Type B pancreatic cell (in vitro differentiated cells): Measurements from ENCODE around the gene MICALL2. TPM values are rescaled to one million over a fixed set of nuclear protein-coding genes. Genes with fewer than 3 reads are reported as not detected.

ENCODE experiments used
- DNase-seq: peaks from one replicate; pipeline ENCODE4 v3.0.0; 2021; ENCODE audit warnings: mixed read lengths; ENCODE audit not compliant: unreplicated experiment; ENCODE audit errors: extremely low spot score
- H3K27ac Mint-ChIP-seq: 2 replicates; pipeline ENCODE4 v1.8.0; 2021; ENCODE audit warnings: mild to moderate bottlenecking, mixed read lengths
- H3K27me3 Mint-ChIP-seq: 2 replicates; pipeline ENCODE4 v1.8.0; 2021; ENCODE audit warnings: mixed read lengths
- H3K36me3 Mint-ChIP-seq: 2 replicates; pipeline ENCODE4 v1.8.0; 2021; ENCODE audit warnings: mixed read lengths
- H3K4me1 Mint-ChIP-seq: one replicate; pipeline ENCODE4 v1.8.0; 2021; ENCODE audit warnings: mixed read lengths; ENCODE audit not compliant: unreplicated experiment
- H3K4me3 Mint-ChIP-seq: 2 replicates; pipeline ENCODE4 v1.8.0; 2021; ENCODE audit warnings: mild to moderate bottlenecking, mixed read lengths
- H3K9me3 Mint-ChIP-seq: 2 replicates; pipeline ENCODE4 v1.8.0; 2021; ENCODE audit warnings: mixed read lengths
- total RNA-seq: library from RNA; stranded (reverse); gene quantifications from 2 replicates; pipeline ENCODE4 v1.2.1, GENCODE V29; 2021; ENCODE audit warnings: low replicate concordance
- TF ChIP-seq, protein P1 (sequence below): fragments of 200-600 bp; sonication (generic); conservative IDR thresholded peaks from 2 replicates; pipeline ENCODE4 v1.5.0; 2021; ENCODE audit warnings: antibody characterized with exemption, mild to moderate bottlenecking

The MICALL2 gene
- total RNA-seq, 1 donor from 2014 or later = 12.3 TPM

DNA sequence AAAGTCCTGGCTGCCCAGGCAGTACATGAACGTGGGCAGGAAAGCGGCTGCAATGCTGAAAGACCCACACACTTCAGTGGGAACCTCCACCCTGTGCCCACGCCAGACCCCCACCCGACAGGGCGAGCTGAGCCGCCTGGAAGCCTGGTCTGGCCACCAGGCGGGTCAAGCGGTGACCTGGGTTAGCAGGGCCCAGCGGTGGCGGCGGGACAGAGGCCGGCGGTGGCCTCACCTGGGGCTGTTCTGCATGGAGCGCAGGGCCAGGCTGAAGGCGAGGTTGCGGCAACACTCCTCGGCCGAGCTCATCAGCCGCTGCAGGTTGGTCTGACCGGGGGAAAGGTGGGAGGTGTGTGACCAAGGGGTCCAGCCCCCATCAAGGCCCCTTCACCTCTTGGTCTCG, 11.6 kb upstream of the MICALL2 start:
- Mint-ChIP-seq H3K4me1 (peaks cover 4% of the 10 kb centered on the region), H3K27ac (no peak overlapping the region), H3K9me3 (no peaks in the 10 kb centered on the region), H3K27me3 (no peaks in the 10 kb centered on the region), H3K36me3 (no peaks in the 10 kb centered on the region), H3K4me3 (no peak overlapping the region)
- TF ChIP-seq, protein P1, sequence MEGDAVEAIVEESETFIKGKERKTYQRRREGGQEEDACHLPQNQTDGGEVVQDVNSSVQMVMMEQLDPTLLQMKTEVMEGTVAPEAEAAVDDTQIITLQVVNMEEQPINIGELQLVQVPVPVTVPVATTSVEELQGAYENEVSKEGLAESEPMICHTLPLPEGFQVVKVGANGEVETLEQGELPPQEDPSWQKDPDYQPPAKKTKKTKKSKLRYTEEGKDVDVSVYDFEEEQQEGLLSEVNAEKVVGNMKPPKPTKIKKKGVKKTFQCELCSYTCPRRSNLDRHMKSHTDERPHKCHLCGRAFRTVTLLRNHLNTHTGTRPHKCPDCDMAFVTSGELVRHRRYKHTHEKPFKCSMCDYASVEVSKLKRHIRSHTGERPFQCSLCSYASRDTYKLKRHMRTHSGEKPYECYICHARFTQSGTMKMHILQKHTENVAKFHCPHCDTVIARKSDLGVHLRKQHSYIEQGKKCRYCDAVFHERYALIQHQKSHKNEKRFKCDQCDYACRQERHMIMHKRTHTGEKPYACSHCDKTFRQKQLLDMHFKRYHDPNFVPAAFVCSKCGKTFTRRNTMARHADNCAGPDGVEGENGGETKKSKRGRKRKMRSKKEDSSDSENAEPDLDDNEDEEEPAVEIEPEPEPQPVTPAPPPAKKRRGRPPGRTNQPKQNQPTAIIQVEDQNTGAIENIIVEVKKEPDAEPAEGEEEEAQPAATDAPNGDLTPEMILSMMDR = no peak
- no peak for DNase-seq

DNA sequence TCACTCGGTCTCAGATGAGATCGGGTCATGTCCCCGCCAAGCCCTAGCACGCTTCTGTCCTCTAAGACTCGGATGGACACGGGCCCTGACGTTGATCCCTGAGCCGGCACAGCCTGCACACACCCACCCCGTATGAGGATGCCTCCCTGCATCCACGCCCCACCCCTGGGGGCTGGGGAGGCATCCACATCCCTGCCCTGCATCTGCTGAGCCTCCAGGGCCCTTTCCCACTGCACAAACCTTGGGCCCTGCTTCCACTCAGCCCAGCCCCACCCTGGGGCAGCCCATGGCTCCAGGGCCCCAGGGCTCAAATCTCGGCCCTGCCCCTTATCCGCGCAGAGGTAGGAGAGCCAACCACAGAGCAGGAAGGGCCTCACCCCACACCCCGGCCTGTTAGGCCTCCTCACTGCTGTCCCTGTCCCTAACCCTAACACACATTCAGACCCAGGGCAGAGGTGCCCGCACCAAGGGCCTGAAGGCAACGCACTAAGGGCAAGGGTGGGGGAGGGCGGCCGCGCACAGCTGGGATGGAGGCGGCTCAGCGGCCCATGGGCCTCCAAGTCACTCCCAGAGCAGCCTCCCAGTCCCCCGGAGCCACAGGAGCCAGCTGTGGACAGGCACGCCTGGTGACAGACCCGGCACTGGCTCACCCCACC, 9.5 kb upstream of the MICALL2 start:
- Mint-ChIP-seq H3K27me3 (no peaks in the 10 kb centered on the region), H3K36me3 (no peaks in the 10 kb centered on the region), H3K4me1 (peaks cover 4% of the 10 kb centered on the region), H3K4me3 (no peak overlapping the region), H3K9me3 (no peaks in the 10 kb centered on the region), H3K27ac (no peak overlapping the region)
- no peak for DNase-seq
- TF ChIP-seq, protein P1 = no peak

DNA sequence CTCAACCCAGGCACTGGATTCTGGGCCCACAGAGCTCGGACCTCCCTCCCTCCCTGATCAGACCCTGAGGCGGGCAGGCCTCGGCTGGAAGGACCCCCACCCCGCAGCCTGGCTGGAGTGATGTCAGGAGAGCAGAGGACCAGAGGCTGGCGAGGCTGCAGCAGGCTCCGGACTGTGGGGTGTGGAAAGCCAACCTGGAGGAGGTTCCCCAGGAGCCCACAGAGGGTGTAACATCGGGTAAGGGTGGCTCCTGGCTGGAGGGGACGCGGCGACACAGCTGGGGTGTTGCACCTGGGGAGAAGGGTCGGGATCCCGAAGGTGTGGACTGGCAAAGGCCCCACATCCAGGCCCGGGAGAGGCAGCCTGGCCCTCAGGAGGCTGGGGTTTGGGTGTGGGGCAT, 8.9 kb upstream of the MICALL2 start:
- TF ChIP-seq, protein P1 = no peak
- Mint-ChIP-seq H3K9me3 (no peaks in the 10 kb centered on the region), H3K36me3 (no peaks in the 10 kb centered on the region), H3K27me3 (no peaks in the 10 kb centered on the region), H3K4me3 (no peak overlapping the region), H3K4me1 (peaks cover 4% of the 10 kb centered on the region), H3K27ac (no peak overlapping the region)
- DNase-seq = no peak

DNA sequence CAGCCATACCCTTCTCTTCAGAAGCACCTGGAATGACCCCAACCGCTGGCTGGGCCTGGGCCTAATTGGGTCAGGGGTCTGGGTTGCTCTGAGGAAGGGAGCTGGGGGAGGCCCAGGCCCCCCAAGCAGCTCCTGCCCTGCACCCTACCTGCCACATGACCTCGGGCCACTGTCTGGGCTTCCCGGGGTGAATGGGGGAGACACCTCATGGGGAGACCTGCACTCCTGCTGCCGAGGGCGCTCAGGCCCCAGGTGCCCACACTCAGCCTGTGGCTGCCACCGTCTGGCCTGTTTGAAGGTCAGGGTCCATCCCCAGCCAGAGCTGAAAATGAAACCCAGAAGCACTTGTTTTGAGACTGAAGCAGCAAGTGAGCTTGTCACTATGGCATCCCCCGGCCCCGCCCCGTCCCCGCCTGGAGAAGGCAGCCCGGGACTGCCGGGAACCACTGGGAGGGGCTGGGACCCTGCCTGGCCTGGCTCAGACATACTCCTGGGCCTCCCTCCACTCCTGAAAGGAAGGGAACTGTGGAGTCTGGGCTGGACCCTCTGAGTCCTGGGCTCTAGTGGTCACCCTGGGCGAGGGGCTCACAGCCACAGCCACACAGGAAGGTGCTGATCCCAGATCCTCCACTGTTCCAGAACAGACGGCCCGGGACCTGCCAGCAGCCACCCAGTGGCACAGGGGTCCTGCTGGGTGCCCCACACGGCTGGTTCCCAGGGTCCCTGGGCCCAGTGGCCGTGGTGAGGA, 7.4 kb upstream of the MICALL2 start:
- H3K4me1 Mint-ChIP-seq = peaks cover 10% of the 10 kb centered on the region
- H3K27ac Mint-ChIP-seq = peak overlapping the region; percentile 89
- TF ChIP-seq, protein P1 = no peak
- no peak overlapping the region for H3K4me3 Mint-ChIP-seq
- no peaks in the 10 kb centered on the region for H3K9me3 Mint-ChIP-seq
- no peaks in the 10 kb centered on the region for H3K27me3 Mint-ChIP-seq
- no peaks in the 10 kb centered on the region for H3K36me3 Mint-ChIP-seq
- no peak for DNase-seq

DNA sequence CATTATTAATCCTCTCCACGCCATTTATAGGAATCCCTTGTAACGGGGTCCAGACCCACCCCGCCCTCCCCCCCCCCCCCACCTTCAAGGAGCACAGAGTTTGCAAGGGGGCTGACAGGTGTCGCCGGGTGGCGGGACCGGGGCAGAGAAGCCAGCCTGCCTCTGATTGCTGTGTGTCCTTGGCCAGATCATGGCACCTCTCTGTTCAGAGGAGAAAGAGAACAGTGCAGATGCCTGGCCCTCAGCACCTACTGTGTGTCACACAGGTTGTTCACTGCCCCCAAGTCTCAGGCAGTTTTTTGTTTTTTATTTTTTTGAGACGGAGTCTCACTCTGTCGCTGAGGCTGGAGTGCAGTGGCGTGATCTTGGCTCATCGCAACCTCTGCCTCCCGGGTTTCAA, 5.4 kb upstream of the MICALL2 start:
- no peaks in the 10 kb centered on the region for H3K36me3 Mint-ChIP-seq
- no peaks in the 10 kb centered on the region for H3K9me3 Mint-ChIP-seq
- H3K4me1 Mint-ChIP-seq = peaks cover 11% of the 10 kb centered on the region
- no peak for DNase-seq
- no peak overlapping the region for H3K27ac Mint-ChIP-seq
- no peaks in the 10 kb centered on the region for H3K27me3 Mint-ChIP-seq
- TF ChIP-seq, protein P1 = no peak
- no peak overlapping the region for H3K4me3 Mint-ChIP-seq
